Cardiac muscle cell (in vitro differentiated cells and primary cell): ENCODE data around the gene PDCL3. TPM values are rescaled to one million over a fixed set of nuclear protein-coding genes. Genes with fewer than 3 reads are reported as not detected.

ENCODE experiments used
- DNase-seq, 2 donors: peaks; one replicate each; pipeline versions ENCODE4 v3.0.0 to v3.0.0-alpha.2; 2010 to 2017; ENCODE audit warnings: low read depth in 1 of 2, low spot score in 1 of 2
- H3K27ac ChIP-seq: fragments of 200-600 bp; sonication (generic); 2 replicates; pipeline ENCODE4 v1.5.1; 2016
- H3K27me3 ChIP-seq: fragments of 200-600 bp; sonication (generic); 2 replicates; pipeline ENCODE4 v1.6.0; 2016; ENCODE audit warnings: control low read depth
- H3K36me3 ChIP-seq: fragments of 200-600 bp; sonication (generic); 2 replicates; pipeline ENCODE4 v1.5.1; 2016; ENCODE audit warnings: control low read depth
- H3K4me1 ChIP-seq: fragments of 200-600 bp; sonication (generic); 2 replicates; pipeline ENCODE4 v1.8.1; 2017; ENCODE audit warnings: low read depth, mild to moderate bottlenecking, mixed run types
- H3K4me3 ChIP-seq: fragments of 200-600 bp; sonication (generic); 2 replicates; pipeline ENCODE4 v1.5.1; 2016; ENCODE audit warnings: mild to moderate bottlenecking
- H3K9me3 ChIP-seq: fragments of 200-600 bp; sonication (generic); 2 replicates; pipeline ENCODE4 v1.5.1; 2017; ENCODE audit warnings: low read depth, mild to moderate bottlenecking, control low read depth
- CTCF ChIP-seq: IDR thresholded peaks from 2 replicates; pipeline ENCODE4 v1.5.1; 2012; ENCODE audit warnings: low read depth, mild to moderate bottlenecking, low read length
- polyA plus RNA-seq: library from polyadenylated mRNA; unstranded; fragments of >200 nt; fragmentation: Nextera tagmentation; extraction: Ambion mirVana; gene quantifications from 2 replicates; pipeline ENCODE4 v1.2.1, GENCODE V29; 2016
- total RNA-seq: library from RNA; depleted of rRNA; stranded (reverse); fragments of >200 nt; gene quantifications from 2 replicates; pipeline ENCODE4 v1.2.3, GENCODE V29; 2016

The PDCL3 gene
- total and polyA plus RNA-seq, 2 experiments from 2014 or later, result 20.9 to 33.1 TPM

- Histone ChIP-seq H3K27ac (no peak overlapping the region), H3K36me3 (no peaks in the 10 kb centered on the region), H3K4me1 (no peaks in the 10 kb centered on the region), H3K27me3 (no peaks in the 10 kb centered on the region), H3K9me3 (no peaks in the 10 kb centered on the region), H3K4me3 (no peak overlapping the region)
- no peak for DNase-seq
- TF ChIP-seq CTCF, result no peak
Observed at GRCh38 chr2:100556746-100557145, 6.0 kb upstream of the PDCL3 start.

- H3K4me3 ChIP-seq, result no peak overlapping the region
- TF ChIP-seq CTCF, result no peak
- H3K4me1 ChIP-seq, result no peaks in the 10 kb centered on the region
- no peaks in the 10 kb centered on the region for H3K27me3 ChIP-seq
- H3K9me3 ChIP-seq, result no peaks in the 10 kb centered on the region
- no peak overlapping the region for H3K27ac ChIP-seq
- H3K36me3 ChIP-seq, result no peaks in the 10 kb centered on the region
- DNase-seq, result no peak
Observed at GRCh38 chr2:100560216-100560830, 2.5 kb upstream of the PDCL3 start.

- Histone ChIP-seq H3K36me3 (no peaks in the 10 kb centered on the region), H3K4me3 (no peak overlapping the region), H3K9me3 (no peaks in the 10 kb centered on the region), H3K27me3 (no peaks in the 10 kb centered on the region), H3K27ac (peak overlapping the region; percentile 97), H3K4me1 (no peaks in the 10 kb centered on the region)
- no peak for TF ChIP-seq CTCF
- no peak for DNase-seq
Observed at GRCh38 chr2:100561191-100561590, 1.6 kb upstream of the PDCL3 start.

- H3K27ac ChIP-seq, result peak overlapping the region; percentile 97
- H3K9me3 ChIP-seq, result no peaks in the 10 kb centered on the region
- no peak for DNase-seq
- no peak for TF ChIP-seq CTCF
- no peaks in the 10 kb centered on the region for H3K4me1 ChIP-seq
- H3K36me3 ChIP-seq, result peaks cover 3% of the 10 kb centered on the region
- H3K27me3 ChIP-seq, result no peaks in the 10 kb centered on the region
- peak overlapping the region; percentile 65 for H3K4me3 ChIP-seq
Observed at GRCh38 chr2:100563407-100564247, 834 bp downstream of the PDCL3 start.

GRCh38 chr2:100568989-100569388 is 6.2 kb downstream of the PDCL3 start:
- no peaks in the 10 kb centered on the region for H3K27me3 ChIP-seq
- no peaks in the 10 kb centered on the region for H3K9me3 ChIP-seq
- peaks cover 28% of the 10 kb centered on the region for H3K36me3 ChIP-seq
- no peaks in the 10 kb centered on the region for H3K4me1 ChIP-seq
- no peak overlapping the region for H3K4me3 ChIP-seq
- no peak overlapping the region for H3K27ac ChIP-seq
- DNase-seq, result no peak
- TF ChIP-seq CTCF, result no peak
